Forelimb muscle (tissue), 1 donor: Measurements from ENCODE around the gene TRIM45. TPM values are rescaled to one million over a fixed set of nuclear protein-coding genes. Genes with fewer than 3 reads are reported as not detected.
"Not testable (repeated sequence)": the region's sequence is repeated elsewhere in the genome, so short reads cannot be mapped to it uniquely, and the experiment has no call there.

Experiments used
- DNase-seq: peaks from one replicate; pipeline ENCODE4 v3.0.0-alpha.2; 2013; ENCODE audit warnings: low read depth
- polyA plus RNA-seq: library from polyadenylated mRNA; unstranded; fragments of 120-200 nt; gene quantifications from one replicate; pipeline ENCODE4 v1.2.1, GENCODE V29; 2013; ENCODE audit not compliant: insufficient read length

The TRIM45 gene
- polyA plus RNA-seq, 1 donor = 24.6 TPM

- DNase-seq = no peak
Measured at GRCh38 chr1:117130526-117130925, 9.0 kb upstream of the TRIM45 start.

- DNase-seq = no peak
Measured at GRCh38 chr1:117128323-117129079, 7.0 kb upstream of the TRIM45 start.

DNA sequence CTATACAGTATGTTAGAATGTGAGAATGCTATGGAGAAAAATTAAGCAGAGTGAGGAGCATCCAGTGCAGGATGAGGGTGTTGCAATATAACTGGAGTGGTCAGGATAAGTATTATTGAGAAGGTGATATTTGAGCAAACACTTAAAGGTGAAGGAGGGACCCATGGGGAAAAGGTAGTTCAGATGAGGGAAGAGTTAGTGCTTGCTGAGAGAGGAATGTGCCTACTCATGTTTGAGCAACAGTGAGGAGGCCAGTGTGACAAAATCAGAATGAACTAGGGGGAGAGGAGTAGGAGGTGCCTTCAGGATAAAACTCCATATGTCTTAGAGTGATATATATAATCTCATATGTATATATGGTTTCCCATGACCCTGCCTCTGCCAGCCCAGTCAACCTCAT lies 6.2 kb upstream of the TRIM45 start:
- no peak for DNase-seq

DNA sequence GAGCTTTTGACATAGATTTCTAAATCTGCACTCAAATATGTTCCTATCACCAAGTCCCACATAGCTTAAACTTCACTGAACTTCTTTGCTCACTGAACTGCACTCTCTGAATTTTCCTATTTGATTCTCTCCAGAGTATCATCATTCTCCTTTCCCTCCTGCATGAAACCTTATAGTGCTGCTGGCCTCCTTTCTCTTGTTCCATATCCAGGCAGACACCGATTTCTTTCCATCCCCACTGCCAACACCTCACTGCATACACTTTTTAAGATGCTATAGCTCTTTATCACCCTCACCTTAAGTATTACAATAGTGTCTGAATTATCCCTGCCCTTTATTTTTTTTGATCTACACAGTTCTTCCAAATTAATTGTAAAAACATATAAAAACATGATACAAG lies 3.1 kb upstream of the TRIM45 start:
- no peak for DNase-seq

DNA sequence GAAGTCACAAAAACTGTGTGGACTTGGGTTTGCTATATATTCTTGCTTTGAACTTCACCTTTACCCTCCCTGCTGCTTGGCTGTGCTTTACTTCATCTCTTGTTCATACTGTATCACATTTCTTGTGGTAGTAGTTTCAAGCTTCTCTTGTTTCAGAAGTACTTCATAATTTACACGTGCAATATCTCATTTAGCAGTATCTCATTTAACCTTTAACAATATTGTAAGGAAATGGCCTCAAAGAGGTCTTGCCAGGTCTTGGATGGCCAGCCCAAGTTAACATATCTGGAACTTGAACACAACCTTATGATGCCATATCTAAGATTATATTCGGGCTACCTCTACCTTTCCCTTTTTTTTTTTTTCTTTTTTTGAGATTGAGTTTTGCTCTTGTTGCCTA lies 1.7 kb upstream of the TRIM45 start:
- DNase-seq = no peak

DNA sequence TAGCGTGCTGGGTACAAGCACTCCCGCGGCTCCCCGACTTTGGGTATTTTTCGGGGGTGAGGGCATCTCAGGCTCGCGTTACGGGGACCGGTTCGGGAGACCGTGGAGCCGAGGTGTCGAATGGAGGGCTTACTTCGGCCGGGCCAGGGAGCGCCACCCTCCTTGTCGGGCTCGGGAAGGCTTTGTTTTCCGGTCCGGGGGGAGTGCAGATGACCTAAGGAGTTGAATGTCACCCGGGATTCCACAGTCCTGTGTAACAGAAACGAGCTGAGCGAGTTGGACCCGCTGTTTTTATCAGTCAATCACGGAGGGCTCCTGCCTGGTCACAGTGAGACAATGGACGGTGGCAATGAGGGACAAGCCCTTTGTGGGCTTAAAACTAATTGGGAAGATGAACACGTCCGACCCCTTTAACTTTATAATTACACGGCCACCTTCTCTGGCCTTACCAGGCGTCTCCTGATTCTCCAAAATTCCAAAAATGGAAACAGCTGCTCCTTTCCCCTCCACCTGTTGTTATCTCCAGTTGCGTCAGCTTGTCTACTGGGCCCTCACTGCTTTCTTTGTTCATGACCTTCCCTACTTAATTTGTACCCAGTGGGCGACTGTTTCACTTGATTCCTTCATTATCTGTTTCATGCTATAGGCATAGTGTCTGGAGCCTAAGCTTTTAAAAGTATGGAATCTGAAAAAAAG lies 929 bp upstream of the TRIM45 start:
- DNase-seq = no peak

GRCh38 chr1:117120774-117121588 lies 568 bp downstream of the TRIM45 start:
- DNase-seq = no peak

DNA sequence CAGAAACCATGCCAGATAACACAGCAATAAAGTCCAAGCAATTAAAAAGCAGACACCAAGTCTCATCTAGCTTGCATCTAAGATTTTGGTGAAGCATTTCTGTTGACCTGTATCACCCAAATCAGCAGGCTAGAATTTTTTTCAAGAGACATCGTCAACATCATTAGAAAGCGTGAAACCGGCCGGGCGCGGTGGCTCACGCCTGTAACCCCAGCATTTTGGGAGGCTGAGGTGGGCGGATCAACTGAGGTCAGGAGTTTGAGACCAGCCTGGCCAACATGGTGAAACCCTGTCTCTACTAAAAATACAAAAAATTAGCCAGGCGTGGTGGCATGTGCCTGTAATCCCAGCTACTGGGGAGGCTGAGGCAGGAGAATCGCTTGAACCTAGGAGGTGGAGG lies 2.4 kb downstream of the TRIM45 start:
- not testable (repeated sequence) for DNase-seq

DNA sequence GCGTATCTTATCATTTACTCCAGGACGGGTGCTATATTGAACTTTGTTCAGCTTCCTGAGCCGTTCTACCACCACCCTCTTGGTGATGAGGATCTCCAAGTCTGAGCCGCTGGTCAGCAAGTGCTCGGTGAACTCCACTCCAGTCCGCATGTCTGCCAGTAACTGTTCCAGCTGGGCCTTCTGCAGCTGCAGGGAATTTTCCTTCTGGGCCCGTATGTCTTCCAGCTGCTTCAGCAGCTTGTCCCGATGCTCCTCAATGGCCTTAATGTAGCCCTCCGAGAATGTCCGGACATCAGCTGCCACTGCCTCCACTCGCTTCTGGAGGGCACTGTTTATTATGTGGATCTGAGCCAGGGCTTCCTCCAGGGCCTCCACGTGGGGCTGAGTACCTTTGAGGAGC lies 3.4 kb downstream of the TRIM45 start:
- no peak for DNase-seq

- no peak for DNase-seq
Measured at GRCh38 chr1:117117697-117118096, 3.9 kb downstream of the TRIM45 start.

GRCh38 chr1:117116784-117117130 lies 4.8 kb downstream of the TRIM45 start:
- DNase-seq = no peak

DNA sequence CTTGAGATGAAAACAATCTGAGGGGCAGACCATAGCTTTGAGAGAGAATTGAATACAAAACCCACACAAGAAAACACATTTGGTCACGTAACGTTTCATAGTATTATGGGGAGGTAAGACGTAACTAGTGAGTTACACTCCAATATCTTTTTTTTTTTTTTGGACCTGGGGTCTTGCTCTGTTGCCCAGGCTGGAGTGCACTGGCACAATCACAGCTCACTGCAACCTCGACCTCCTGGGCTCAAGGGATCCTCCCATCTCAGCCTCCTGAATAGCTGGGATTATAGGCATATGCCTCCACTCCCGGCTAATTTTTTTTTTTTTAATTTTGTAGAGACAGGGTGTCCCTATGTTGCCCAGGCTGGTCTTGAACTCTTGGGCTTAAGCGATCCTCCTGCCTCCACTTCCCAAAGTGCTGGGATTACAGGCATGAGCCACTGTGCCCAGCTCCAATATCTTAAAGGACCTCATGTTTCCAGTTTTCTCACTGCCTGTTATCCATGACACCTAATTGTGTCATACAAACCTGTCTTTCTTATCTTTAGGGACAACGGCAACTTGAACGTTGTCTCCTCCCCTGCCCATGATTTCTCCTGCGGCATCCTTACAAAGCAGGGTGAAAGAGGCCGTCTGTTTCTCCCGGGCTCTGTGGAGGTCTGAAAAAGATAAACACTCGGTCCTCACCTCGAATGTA lies 5.3 kb downstream of the TRIM45 start:
- DNase-seq = no peak

GRCh38 chr1:117114877-117115276 lies 6.7 kb downstream of the TRIM45 start:
- no peak for DNase-seq

DNA sequence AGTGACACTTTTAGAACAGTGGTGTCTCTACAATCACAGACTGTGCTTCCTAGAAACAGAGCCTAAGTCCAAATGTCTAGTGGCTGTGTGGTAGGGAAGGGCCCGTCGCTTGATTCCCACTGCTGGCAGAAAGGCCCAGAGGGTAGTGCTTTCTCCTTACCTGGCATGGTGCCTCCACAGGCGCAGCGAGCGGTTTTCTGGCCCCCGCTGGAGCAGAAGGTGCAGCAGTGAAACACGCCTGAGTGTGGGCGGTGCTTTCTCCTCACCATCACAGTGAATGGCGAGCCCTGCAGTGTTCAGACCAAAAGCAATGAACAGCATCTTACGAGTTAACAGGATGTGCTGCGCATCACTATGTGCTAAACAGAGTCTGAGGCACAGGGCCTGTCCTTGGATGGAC lies 8.3 kb downstream of the TRIM45 start:
- no peak for DNase-seq

DNA sequence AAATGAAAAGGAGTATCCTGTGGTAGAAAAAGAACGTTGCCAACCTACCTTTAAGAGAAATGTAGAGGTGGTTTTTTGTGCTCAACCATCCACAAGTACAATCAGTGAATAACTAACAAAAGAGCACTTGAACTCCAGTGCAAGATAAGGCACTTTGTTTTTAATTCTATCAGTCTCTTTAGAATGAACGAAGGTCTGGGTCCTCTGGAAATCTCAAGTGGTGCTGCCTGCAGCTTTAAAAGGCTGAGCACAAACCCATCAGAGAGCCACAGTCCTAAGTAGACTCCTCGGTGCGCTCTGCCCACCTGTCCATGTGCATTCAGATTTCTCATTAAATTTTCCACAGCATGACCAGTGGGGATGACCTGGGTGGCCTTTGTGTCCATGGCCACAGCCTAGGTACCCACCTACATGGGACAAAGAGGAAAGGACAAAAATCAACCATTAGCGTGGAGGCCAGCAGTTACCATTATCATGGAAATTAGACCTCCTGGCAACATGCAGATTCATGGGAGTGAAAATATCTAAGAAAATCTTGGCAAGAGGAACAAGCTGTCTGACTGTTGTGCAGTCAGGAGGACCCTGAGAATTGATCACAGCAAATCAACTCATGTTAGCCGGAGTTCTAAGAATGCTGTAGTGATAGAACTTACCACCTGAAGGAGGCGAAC lies 9.4 kb downstream of the TRIM45 start:
- no peak for DNase-seq

- no peak for DNase-seq
Measured at GRCh38 chr1:117110774-117111173, 10.8 kb downstream of the TRIM45 start.

- DNase-seq = no peak
Measured at GRCh38 chr1:117107364-117107763, 14.2 kb downstream of the TRIM45 start.

DNA sequence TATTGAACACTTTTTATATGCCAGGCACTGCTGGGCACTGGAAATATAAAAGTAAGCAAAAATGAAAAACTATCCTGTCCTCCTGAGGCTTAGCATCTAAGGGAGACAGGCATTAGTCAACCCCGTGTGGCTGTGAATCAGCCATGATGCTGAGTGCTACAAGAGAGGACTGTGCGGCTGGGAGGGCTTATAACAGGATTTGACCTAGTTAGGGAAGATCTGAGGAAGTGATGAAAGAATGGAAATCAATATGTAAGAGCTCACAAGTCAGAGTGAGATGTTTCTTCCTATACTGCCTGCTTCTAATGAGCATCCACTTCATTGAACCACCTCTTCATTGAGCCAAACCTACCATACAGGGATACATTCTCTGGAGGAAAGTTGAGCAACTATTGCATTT lies 15.1 kb downstream of the TRIM45 start:
- no peak for DNase-seq

- DNase-seq = no peak
Measured at GRCh38 chr1:117105722-117106121, 15.8 kb downstream of the TRIM45 start.

DNA sequence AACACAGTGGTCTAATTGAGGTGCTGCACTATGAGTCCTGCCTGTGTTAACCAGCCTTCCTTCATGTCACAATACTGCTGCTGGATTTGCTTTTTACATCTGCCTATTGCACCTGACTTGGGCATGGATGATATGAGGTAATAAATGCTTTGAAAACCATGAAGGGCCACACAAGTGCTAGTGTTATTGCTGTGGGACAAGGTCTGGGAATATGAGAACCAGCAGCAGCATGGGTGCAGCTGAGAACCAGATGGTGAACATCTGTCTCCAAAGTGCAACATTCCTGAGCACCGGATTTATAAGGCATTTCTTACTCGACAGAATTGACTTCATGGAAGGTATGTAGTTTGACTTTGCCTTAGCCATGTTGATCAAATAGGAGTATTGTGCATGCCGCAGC lies 16.6 kb downstream of the TRIM45 start:
- DNase-seq = no peak

GRCh38 chr1:117101858-117102257 lies 19.7 kb downstream of the TRIM45 start:
- DNase-seq = not testable (repeated sequence)

- DNase-seq = no peak
Measured at GRCh38 chr1:117101334-117101733, 20.2 kb downstream of the TRIM45 start.
